HG02981 (cell line): ENCODE results near the gene ASTL.
A peak's percentile ranks its signal among the peaks of the same experiment; 100 is the strongest.
"Not testable (repeated sequence)": the region's sequence is repeated elsewhere in the genome, so short reads cannot be mapped to it uniquely, and the experiment has no call there.

Experiments used
- ATAC-seq: cut with Tn5 transposase; IDR thresholded peaks from one replicate; pipeline ENCODE4 v1.9.1; 2021; ENCODE audit warnings: mild to moderate bottlenecking, moderate library complexity; ENCODE audit not compliant: unreplicated experiment

ASTL gene

DNA sequence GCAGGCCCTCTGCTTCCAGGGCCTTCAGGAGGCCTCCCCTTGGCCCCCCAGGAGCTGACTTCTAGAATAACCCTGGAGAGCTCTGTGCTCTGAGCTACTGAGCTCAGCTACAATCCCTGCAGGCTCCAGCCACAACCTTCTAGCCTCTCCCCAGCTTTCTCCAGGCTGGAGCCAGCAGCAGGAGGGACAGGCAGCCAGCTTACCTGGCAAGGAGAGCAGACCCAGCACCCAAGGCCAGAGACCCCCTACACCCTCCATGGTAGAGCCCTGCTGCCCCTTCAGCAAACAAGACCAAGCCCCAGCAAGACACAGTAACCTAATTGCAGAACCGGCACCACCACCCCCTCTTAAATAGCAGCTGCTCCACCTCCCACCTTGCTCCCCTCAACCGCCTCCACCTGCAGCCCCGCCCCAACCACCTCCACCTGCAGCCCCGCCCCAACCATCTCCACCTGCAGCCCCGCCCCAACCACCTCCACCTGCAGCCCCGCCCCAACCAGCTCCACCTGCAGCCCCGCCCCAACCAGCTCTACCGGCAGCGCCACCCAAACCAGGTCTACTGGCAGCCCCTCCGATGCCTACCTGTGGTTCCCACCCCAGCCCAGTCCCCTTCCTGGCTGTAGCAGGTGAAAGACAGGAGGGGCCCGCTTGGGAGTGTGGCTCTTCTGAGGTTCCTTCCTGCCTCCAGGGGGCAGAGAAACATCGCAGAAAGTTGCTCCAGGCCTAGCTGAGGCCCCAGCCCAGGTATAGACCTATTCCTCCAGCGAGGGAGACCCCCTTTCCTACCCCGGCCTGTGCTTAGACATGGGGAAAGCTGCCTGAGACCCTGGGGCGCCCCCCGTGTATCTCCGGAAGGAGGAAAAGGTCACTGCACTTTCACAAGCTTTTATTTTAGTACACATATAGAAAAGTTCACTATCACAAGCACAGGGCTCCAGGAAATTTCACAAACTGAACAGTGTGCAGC, at the start of gene ASTL:
Gene ASTL (minus strand): TSS at position 324 of the 967 bp plus-strand sequence. CDS start 66 bp downstream, at position 258.
- peak; percentile 33 for ATAC-seq

GRCh38 chr2:96186562-96186961, 48.3 kb upstream of the ASTL start:
- ATAC-seq, result no peak

GRCh38 chr2:96185516-96185915, 47.2 kb upstream of the ASTL start:
- ATAC-seq, result no peak

GRCh38 chr2:96184989-96185388, 46.7 kb upstream of the ASTL start:
- no peak for ATAC-seq

- ATAC-seq, result no peak
Observed at GRCh38 chr2:96184188-96184587, 45.9 kb upstream of the ASTL start.

GRCh38 chr2:96181529-96181928, 43.2 kb upstream of the ASTL start:
- ATAC-seq, result no peak

- no peak for ATAC-seq
Observed at GRCh38 chr2:96180521-96180920, 42.2 kb upstream of the ASTL start.

DNA sequence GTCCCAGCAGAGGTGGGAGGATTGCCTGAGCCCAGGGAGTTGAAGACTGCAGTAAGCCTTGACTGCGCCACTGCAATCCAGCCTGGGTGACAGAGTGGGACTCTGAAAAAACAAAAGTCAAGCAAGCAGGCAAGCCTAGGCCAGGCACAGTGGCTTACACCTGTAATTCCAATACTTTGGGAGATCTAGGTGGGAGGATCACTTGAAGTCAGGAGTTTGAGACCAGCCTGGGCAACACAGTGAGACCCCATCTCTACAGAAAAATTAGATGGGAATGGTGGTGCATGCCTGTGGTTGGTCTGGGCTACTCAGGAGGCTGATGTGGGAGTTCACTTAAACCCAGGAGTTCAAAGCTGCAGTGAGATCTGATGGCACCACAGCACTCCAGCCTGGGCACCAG, 41.7 kb upstream of the ASTL start:
- ATAC-seq, result no peak

DNA sequence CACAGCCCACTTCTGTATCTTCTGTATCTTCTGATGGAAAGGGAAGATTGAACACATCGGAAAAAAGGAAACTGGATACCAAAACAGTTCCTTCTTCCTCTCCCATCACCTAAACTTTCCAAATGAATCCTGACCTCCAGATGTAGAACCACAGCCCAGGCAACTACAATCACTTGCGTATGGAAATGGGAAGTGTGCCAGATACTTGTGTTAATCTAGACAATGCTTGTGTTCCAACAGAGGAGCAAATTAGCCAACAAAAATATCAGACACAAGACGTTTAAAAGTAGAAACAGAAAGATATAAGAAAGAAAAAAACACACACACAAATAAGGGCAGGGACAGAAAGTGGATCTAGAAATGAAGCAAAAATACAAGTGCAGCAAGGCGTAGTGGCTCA, 38.4 kb upstream of the ASTL start:
- ATAC-seq, result no peak

DNA sequence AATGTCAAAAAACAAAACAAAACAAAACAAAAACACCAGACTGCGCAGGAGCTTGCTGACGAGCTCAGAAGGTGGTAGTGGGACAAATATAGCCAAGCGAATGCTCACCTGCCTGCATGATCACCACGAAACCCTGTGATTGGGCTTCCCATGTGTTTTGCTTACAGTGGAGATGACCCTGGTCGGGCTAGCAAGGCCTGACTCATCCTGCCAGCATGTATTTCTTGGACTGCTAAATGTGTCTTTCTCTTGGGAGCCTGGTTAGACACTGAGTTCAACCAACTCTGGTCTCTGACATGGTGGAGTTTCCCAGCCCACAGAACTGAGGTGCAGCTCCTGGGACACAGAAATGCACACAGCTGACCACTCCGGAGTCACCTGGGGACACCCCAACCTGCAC, 37.6 kb upstream of the ASTL start:
- ATAC-seq, result no peak

DNA sequence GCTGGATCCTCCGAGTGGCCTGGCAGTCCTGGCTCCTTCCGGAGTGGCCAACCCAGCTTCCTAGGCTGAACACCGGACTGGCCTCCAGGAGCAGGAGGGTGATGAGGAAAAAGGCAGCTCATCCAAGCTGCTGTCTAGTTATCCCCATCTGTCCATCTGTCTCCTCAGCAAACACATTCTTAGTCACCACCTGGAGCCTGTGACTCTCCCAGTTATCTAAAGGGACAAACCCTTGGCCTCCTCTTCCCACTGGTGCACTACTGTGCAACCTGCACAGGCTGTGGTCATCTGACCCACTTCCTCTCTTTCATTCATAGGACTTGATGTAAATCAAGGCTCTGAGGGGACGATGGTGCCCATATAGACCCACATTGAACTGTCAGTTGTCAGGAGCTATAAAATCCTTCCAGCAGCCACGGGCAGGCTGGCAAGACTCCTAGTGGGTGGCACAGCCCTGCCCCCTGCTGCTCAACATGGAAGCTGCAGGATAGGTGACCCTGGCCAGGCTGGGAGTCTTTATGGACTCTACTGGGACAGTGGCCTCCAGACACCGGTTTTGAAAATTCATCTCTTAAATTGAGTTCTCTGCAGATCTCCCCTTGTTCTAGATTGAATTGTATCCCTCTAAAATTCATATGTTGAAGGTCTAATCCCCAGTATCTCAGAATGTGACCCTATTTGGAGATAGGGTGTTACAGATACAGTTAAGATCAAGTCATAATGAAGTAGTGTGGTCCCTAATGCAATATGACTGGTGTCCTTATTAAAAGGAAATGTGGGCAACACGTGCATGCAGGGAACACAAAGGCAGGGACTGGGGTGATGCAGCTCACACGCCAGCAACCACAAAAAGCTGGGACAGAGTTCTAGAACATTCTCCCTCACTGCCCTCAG, 36.2 kb upstream of the ASTL start:
- ATAC-seq, result peak; percentile 81

- ATAC-seq, result no peak
Observed at GRCh38 chr2:96171831-96172230, 33.5 kb upstream of the ASTL start.

DNA sequence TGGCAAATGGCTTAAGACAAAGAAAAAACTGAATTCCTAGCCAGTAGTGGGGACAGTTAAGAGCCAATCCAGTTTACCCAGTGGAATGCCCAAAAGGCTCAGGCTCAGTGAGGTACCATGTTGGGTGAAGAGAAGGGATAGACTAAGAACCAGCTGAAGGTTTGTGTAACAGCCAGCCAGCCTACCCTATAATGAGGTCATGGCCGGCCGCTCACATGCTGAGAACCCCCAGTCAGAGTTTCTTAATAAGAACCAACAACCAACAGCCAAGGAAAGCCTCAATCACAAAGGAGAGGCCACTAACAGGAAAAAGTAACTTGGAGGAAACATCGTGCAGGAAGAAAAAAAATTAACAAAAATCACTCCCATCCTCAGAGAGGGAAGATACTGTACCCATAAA, 32.3 kb upstream of the ASTL start:
- ATAC-seq, result no peak

DNA sequence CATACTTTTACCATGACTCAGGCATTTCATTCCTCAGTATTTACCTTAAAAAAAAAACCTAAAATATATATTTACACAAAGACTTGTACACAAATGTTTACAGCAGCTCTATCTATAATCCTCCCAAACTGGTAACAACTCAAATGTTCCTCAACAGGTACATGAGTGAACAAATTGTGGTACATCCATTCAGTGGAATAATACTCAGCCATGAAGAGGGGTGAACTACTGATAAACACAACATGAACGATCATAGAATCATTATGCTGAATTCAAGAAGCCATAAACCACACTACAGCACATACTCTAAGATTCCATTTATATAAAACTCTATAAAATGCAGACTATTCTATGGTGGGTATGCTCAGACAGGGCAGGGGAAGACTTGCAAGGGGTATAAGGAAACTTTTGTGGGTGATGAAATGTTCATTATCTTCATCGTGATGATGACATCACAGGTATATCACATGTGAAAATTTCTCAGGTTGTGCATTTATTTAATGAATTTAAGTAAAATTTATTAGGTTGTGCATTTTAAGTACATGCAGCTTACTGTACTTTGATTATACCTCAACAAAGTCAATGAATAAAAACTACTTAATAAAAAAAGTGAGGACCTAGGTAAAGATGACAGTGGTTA, 31.7 kb upstream of the ASTL start:
- ATAC-seq, result no peak

DNA sequence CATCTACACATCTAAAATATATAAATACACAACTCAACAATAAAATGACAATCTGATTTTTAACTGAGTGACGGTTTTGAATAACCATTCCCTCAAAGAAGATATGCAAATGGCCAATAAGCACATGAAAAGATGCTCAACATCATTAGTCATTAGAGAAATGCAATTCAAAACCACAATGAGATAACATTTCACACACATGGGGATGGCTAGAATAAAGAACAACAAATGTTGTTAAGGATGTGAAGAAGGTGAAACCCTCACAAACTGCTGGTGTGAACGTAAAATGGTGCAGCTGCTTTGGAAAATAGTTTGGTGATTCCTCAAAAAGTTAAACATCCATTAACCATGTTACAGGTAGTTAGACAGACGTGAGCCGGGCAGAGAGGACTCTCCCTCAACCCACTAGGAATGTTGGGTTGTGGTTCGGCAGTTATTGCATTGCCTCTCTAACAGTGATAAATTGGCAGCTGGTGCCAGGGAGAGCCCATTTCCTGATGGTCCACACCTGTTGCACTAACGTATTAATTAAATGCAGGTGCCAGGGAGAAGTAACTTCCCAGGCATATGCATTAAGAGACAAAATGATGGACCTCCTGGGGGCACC, 29.2 kb upstream of the ASTL start:
- no peak for ATAC-seq

GRCh38 chr2:96164459-96165184, 26.3 kb upstream of the ASTL start:
- peak; percentile 54 for ATAC-seq

- peak; percentile 55 for ATAC-seq
Observed at GRCh38 chr2:96163768-96164429, 25.6 kb upstream of the ASTL start.

DNA sequence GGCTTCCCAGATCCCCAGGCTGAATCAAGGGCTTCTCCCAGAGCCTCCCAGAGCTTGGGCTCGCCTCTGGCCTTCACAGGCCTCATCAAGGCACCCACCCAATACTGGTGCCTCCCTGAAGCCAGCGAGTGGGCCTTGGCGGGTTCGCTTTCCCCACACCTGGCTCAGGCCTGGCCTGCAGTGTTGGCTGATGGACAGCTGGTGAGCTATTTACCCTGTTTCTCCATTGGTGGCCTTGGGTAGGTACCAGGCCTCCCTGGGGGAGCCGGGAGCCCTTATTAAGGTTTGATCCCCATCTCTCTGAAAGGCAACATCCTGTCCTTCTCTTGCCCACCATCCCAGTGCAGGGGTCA, 25.1 kb upstream of the ASTL start:
- ATAC-seq, result no peak

DNA sequence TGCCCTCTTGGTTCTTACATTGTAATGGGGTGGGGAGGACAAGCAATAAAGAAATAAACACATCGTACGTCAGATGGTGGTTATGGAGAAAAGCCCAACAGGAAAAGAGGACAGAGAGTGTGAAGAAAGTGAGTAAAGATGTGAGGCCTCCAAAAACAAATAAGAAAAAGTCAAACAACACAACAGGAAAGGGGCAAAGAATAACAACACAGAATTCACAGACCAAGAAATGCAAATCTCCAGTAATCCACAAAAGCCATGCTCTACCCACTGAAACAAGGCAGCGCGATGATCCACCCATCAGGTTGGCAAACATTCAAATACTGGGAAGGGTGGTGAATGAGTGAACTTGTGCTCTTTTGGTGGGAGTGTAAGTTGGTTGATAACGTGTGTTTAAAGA, 23.6 kb upstream of the ASTL start:
- ATAC-seq, result no peak

DNA sequence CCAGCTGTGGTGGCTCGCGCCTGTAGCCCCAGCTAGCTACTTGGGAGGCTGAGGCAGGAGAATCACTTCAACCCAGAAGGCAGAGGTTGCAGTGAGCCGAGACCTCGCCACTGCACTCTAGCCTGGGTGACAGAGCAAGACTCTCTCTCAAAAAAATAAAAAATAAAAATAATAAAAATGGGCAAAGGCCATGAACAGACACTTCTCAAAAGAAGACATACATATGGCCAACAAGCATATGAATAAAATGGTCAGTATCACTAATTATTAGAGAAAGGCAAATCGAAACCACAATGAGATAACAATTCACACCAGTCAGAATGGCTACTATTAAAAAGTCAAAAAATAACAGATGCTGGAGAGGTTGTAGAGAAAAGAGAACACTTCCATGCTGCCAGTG, 22.1 kb upstream of the ASTL start:
- not testable (repeated sequence) for ATAC-seq
